HUES48 (cell line): Measurements from ENCODE around the gene MGMT.

Experiments used
- H3K27ac ChIP-seq: one replicate; pipeline ENCODE4 v1.7.0; 2013; ENCODE audit warnings: low read depth, low read length, inconsistent platforms
- H3K27me3 ChIP-seq: 2 replicates; pipeline ENCODE4 v1.6.1; 2013; ENCODE audit warnings: mild to moderate bottlenecking, low read length; ENCODE audit not compliant: control insufficient read depth, insufficient read depth
- H3K36me3 ChIP-seq: 2 replicates; pipeline ENCODE4 v1.6.1; 2013; ENCODE audit warnings: low read length; ENCODE audit not compliant: control insufficient read depth, insufficient read depth
- H3K4me1 ChIP-seq: 2 replicates; pipeline ENCODE4 v1.6.1; 2013; ENCODE audit warnings: mild to moderate bottlenecking, low read length; ENCODE audit not compliant: control insufficient read depth, insufficient read depth
- H3K4me3 ChIP-seq: 2 replicates; pipeline ENCODE4 v1.5.1; 2013; ENCODE audit warnings: mild to moderate bottlenecking, low read depth, low read length
- H3K9ac ChIP-seq: 2 replicates; pipeline ENCODE4 v1.6.1; 2013; ENCODE audit warnings: mild to moderate bottlenecking, low read depth, low read length, moderate library complexity
- H3K9me3 ChIP-seq: 2 replicates; pipeline ENCODE4 v1.6.1; 2013; ENCODE audit warnings: low read length; ENCODE audit not compliant: control insufficient read depth, insufficient read depth

MGMT gene

GRCh38 chr10:129455625-129456024 lies 11.4 kb upstream of the MGMT start:
- Histone ChIP-seq H3K9ac (no peak overlapping the region), H3K4me3 (no peak overlapping the region), H3K27ac (no peak overlapping the region), H3K27me3 (no peaks in the 10 kb centered on the region), H3K9me3 (no peaks in the 10 kb centered on the region), H3K4me1 (no peaks in the 10 kb centered on the region; the same call in 1 of the 2 replicates), H3K36me3 (no peaks in the 10 kb centered on the region)

- H3K9ac ChIP-seq, result no peak overlapping the region
- H3K4me1 ChIP-seq, result peaks cover 4% of the 10 kb centered on the region
- H3K4me3 ChIP-seq, result no peak overlapping the region
- no peaks in the 10 kb centered on the region for H3K9me3 ChIP-seq
- no peak overlapping the region for H3K27ac ChIP-seq
- no peaks in the 10 kb centered on the region for H3K27me3 ChIP-seq
- no peaks in the 10 kb centered on the region for H3K36me3 ChIP-seq
Measured at GRCh38 chr10:129459762-129460539, 7.1 kb upstream of the MGMT start.

- H3K36me3 ChIP-seq, result no peaks in the 10 kb centered on the region
- no peak overlapping the region for H3K9ac ChIP-seq
- H3K27me3 ChIP-seq, result peaks cover 9% of the 10 kb centered on the region
- H3K4me1 ChIP-seq, result peaks cover 4% of the 10 kb centered on the region
- no peaks in the 10 kb centered on the region for H3K9me3 ChIP-seq
- no peak overlapping the region for H3K4me3 ChIP-seq
- H3K27ac ChIP-seq, result no peak overlapping the region
Measured at GRCh38 chr10:129462257-129462795, 4.7 kb upstream of the MGMT start.

GRCh38 chr10:129464251-129464650 lies 2.8 kb upstream of the MGMT start:
- H3K27ac ChIP-seq, result no peak overlapping the region
- H3K9me3 ChIP-seq, result no peaks in the 10 kb centered on the region
- H3K36me3 ChIP-seq, result no peaks in the 10 kb centered on the region
- no peak overlapping the region for H3K9ac ChIP-seq
- peaks cover 9% of the 10 kb centered on the region for H3K27me3 ChIP-seq
- peaks cover 9% of the 10 kb centered on the region; the same call in 1 of the 2 replicates for H3K4me1 ChIP-seq
- no peak overlapping the region for H3K4me3 ChIP-seq

GRCh38 chr10:129465796-129466702 lies 992 bp upstream of the MGMT start:
- H3K9me3 ChIP-seq, result no peaks in the 10 kb centered on the region
- no peak overlapping the region for H3K9ac ChIP-seq
- no peak overlapping the region for H3K27ac ChIP-seq
- H3K27me3 ChIP-seq, result peaks cover 9% of the 10 kb centered on the region
- no peaks in the 10 kb centered on the region for H3K36me3 ChIP-seq
- H3K4me1 ChIP-seq, result peaks cover 9% of the 10 kb centered on the region; the same call in 1 of the 2 replicates
- no peak overlapping the region for H3K4me3 ChIP-seq

- H3K27me3 ChIP-seq, result peaks cover 9% of the 10 kb centered on the region
- H3K9me3 ChIP-seq, result no peaks in the 10 kb centered on the region
- H3K4me1 ChIP-seq, result peaks cover 9% of the 10 kb centered on the region; the same call in 1 of the 2 replicates
- peak overlapping the region; percentile 64; the same call in 1 of the 2 replicates for H3K9ac ChIP-seq
- H3K27ac ChIP-seq, result no peak overlapping the region
- peak overlapping the region; percentile 74 for H3K4me3 ChIP-seq
- H3K36me3 ChIP-seq, result no peaks in the 10 kb centered on the region
Measured at GRCh38 chr10:129467359-129468064, 471 bp downstream of the MGMT start.

- peaks cover 9% of the 10 kb centered on the region for H3K27me3 ChIP-seq
- H3K9me3 ChIP-seq, result no peaks in the 10 kb centered on the region
- H3K4me1 ChIP-seq, result peaks cover 9% of the 10 kb centered on the region; the same call in 1 of the 2 replicates
- H3K36me3 ChIP-seq, result no peaks in the 10 kb centered on the region
- no peak overlapping the region for H3K4me3 ChIP-seq
- no peak overlapping the region for H3K27ac ChIP-seq
- H3K9ac ChIP-seq, result no peak overlapping the region
Measured at GRCh38 chr10:129468187-129468586, 1.1 kb downstream of the MGMT start.

GRCh38 chr10:129470103-129470851 lies 3.2 kb downstream of the MGMT start:
- H3K27ac ChIP-seq, result no peak overlapping the region
- no peaks in the 10 kb centered on the region for H3K36me3 ChIP-seq
- no peak overlapping the region for H3K9ac ChIP-seq
- H3K4me3 ChIP-seq, result no peak overlapping the region
- H3K27me3 ChIP-seq, result peaks cover 9% of the 10 kb centered on the region
- H3K4me1 ChIP-seq, result peaks cover 5% of the 10 kb centered on the region; the same call in 1 of the 2 replicates
- no peaks in the 10 kb centered on the region for H3K9me3 ChIP-seq

- Histone ChIP-seq H3K4me3 (no peak overlapping the region), H3K4me1 (peaks cover 5% of the 10 kb centered on the region; the same call in 1 of the 2 replicates), H3K36me3 (no peaks in the 10 kb centered on the region), H3K27ac (no peak overlapping the region), H3K27me3 (no peaks in the 10 kb centered on the region), H3K9me3 (no peaks in the 10 kb centered on the region), H3K9ac (no peak overlapping the region)
Measured at GRCh38 chr10:129471447-129472175, 4.6 kb downstream of the MGMT start.
